ENCODE data around the gene VKORC1.
"Not testable (repeated sequence)": the region's sequence is repeated elsewhere in the genome, so short reads cannot be mapped to it uniquely, and the experiment has no call there.

DNA sequence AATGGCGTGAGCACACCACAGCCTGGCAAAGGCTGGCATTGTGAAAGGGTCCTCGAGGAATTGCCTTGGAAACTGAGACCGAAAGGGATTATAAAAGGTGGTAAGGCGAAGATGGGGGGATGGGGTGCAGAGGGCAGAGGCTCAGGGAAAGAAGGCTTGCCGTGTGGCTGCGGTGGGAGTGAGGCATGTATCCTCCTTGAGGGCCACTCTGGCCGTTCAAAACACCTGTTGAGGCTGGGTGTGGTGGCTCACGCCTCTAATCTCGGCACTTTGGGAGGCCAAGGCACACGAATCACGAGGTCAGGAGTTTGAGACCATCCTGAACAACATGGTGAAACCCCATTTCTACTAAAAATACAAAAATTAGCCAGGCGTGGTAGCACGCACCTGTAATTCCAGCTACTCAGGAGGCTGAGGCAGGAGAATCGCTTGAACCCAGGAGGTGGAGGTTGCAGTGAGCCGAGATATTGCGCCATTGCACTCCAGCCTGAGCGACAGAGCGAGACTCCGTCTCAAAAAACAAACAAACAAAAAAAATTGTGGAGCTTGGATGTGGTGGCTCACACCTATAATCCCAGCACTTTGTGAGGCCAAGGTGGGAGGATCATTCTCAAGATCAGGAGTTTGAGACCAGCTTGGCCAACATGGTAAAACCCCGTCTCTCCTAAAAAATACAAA is 42.4 kb upstream of the VKORC1 start:
- TF ChIP-seq, protein P1, sequence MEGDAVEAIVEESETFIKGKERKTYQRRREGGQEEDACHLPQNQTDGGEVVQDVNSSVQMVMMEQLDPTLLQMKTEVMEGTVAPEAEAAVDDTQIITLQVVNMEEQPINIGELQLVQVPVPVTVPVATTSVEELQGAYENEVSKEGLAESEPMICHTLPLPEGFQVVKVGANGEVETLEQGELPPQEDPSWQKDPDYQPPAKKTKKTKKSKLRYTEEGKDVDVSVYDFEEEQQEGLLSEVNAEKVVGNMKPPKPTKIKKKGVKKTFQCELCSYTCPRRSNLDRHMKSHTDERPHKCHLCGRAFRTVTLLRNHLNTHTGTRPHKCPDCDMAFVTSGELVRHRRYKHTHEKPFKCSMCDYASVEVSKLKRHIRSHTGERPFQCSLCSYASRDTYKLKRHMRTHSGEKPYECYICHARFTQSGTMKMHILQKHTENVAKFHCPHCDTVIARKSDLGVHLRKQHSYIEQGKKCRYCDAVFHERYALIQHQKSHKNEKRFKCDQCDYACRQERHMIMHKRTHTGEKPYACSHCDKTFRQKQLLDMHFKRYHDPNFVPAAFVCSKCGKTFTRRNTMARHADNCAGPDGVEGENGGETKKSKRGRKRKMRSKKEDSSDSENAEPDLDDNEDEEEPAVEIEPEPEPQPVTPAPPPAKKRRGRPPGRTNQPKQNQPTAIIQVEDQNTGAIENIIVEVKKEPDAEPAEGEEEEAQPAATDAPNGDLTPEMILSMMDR (IDR thresholded peaks at IDR 0.05) = not testable (repeated sequence)
- not testable (repeated sequence) for TF ChIP-seq RNF2 (IDR thresholded peaks at IDR 0.05; ENCODE audit: borderline replicate concordance, low read depth); POLR2A (IDR thresholded peaks at IDR 0.05; ENCODE audit: low read length)
